ENCODE results near the gene RNF213. TPM values are rescaled to one million over a fixed set of nuclear protein-coding genes. Genes with fewer than 3 reads are reported as not detected.
"Not testable (repeated sequence)": the region's sequence is repeated elsewhere in the genome, so short reads cannot be mapped to it uniquely, and the experiment has no call there.

Gene RNF213
- total RNA-seq, 1 donor from 2014 or later, result 111 TPM

- no peak for DNase-seq
These were observed 34.9 kb downstream of the RNF213 start for GRCh38 chr17:80295559-80295958.

- DNase-seq, result no peak
These were observed 35.6 kb downstream of the RNF213 start for GRCh38 chr17:80296221-80296620.

GRCh38 chr17:80297996-80298560, 37.4 kb downstream of the RNF213 start:
- DNase-seq, result no peak

GRCh38 chr17:80299350-80300100, 38.9 kb downstream of the RNF213 start:
- DNase-seq, result not testable (repeated sequence)

- DNase-seq, result not testable (repeated sequence)
These were observed 40.1 kb downstream of the RNF213 start for GRCh38 chr17:80300756-80301155.

GRCh38 chr17:80303824-80304223, 43.2 kb downstream of the RNF213 start:
- DNase-seq, result no peak

- no peak for DNase-seq
These were observed 47.5 kb downstream of the RNF213 start for GRCh38 chr17:80307994-80308691.

GRCh38 chr17:80308692-80309517, 48.3 kb downstream of the RNF213 start:
- no peak for DNase-seq

- no peak for DNase-seq
These were observed 50.7 kb downstream of the RNF213 start for GRCh38 chr17:80311216-80311827.

- no peak for DNase-seq
These were observed 52.0 kb downstream of the RNF213 start for GRCh38 chr17:80312621-80313135.

- no peak for DNase-seq
These were observed 52.6 kb downstream of the RNF213 start for GRCh38 chr17:80313160-80313829.

- DNase-seq, result not testable (repeated sequence)
These were observed 53.3 kb downstream of the RNF213 start for GRCh38 chr17:80313946-80314345.

- no peak for DNase-seq
These were observed 55.0 kb downstream of the RNF213 start for GRCh38 chr17:80315517-80316182.

- DNase-seq, result no peak
These were observed 55.8 kb downstream of the RNF213 start for GRCh38 chr17:80316431-80316830.

- DNase-seq, result no peak
These were observed 56.5 kb downstream of the RNF213 start for GRCh38 chr17:80316927-80317705.

GRCh38 chr17:80317706-80317980, 57.0 kb downstream of the RNF213 start:
- no peak for DNase-seq

- DNase-seq, result no peak
These were observed 57.5 kb downstream of the RNF213 start for GRCh38 chr17:80318166-80318565.

- DNase-seq, result no peak
These were observed 58.8 kb downstream of the RNF213 start for GRCh38 chr17:80319262-80319998.

- no peak for DNase-seq
These were observed 59.3 kb downstream of the RNF213 start for GRCh38 chr17:80319999-80320344.

GRCh38 chr17:80320496-80320895, 59.8 kb downstream of the RNF213 start:
- no peak for DNase-seq

All from dermis blood vessel endothelial cell (primary cell).